Astrocyte of the cerebellum (primary cell): ENCODE measurements around the gene ZDBF2.
A peak's percentile ranks its signal among the peaks of the same experiment; 100 is the strongest.

Experiments used
- DNase-seq: peaks from one replicate; pipeline ENCODE4 v3.0.0-alpha.2; 2011; ENCODE audit warnings: low read depth
- H3K4me3 ChIP-seq: 2 replicates; pipeline ENCODE4 v1.5.1; 2011; ENCODE audit warnings: mild to moderate bottlenecking, low read depth, low read length, moderate library complexity
- CTCF ChIP-seq: IDR thresholded peaks from 2 replicates; pipeline ENCODE4 v1.5.1; 2012; ENCODE audit warnings: low read length, low read depth, moderate library complexity, mild to moderate bottlenecking; ENCODE audit errors: missing control alignments
- in situ Hi-C: cut with HindIII; loops from 2 replicates; pipeline ENCODE4 v1.10.0; 2017; ENCODE audit warnings: low sequenced_read_pairs

ZDBF2 gene

GRCh38 chr2:206271065-206271464 is 3.4 kb upstream of the ZDBF2 start:
- TF ChIP-seq CTCF = no peak
- H3K4me3 ChIP-seq = no peak overlapping the region
- in situ Hi-C loops = no loop called here
- no peak for DNase-seq

- DNase-seq = no peak
- in situ Hi-C loops = no loop called here
- peak overlapping the region; percentile 61 for H3K4me3 ChIP-seq
- no peak for TF ChIP-seq CTCF
Observed at GRCh38 chr2:206273905-206274304, 558 bp upstream of the ZDBF2 start.

- peak; percentile 3 for DNase-seq
- H3K4me3 ChIP-seq = peak overlapping the region; percentile 61
- TF ChIP-seq CTCF = no peak
- in situ Hi-C loops = no loop called here
Observed at GRCh38 chr2:206275312-206276055, 1.0 kb downstream of the ZDBF2 start.

GRCh38 chr2:206276169-206276942 is 1.9 kb downstream of the ZDBF2 start:
- no peak for TF ChIP-seq CTCF
- peak overlapping the region; percentile 61 for H3K4me3 ChIP-seq
- no peak for DNase-seq
- in situ Hi-C loops = no loop called here

- no peak for TF ChIP-seq CTCF
- no peak for DNase-seq
- in situ Hi-C loops = no loop called here
- no peak overlapping the region for H3K4me3 ChIP-seq
Observed at GRCh38 chr2:206277503-206277902, 3.0 kb downstream of the ZDBF2 start.

- in situ Hi-C loops = no loop called here
- TF ChIP-seq CTCF = no peak
- no peak for DNase-seq
- H3K4me3 ChIP-seq = no peak overlapping the region
Observed at GRCh38 chr2:206282746-206283145, 8.3 kb downstream of the ZDBF2 start.
